Osteoblast (primary cell): ENCODE results near the gene TMTC3. TPM values are rescaled to one million over a fixed set of nuclear protein-coding genes. Genes with fewer than 3 reads are reported as not detected.

Experiments used
- DNase-seq: peaks from one replicate; pipeline ENCODE4 v3.0.0; 2011; ENCODE audit warnings: low spot score, mixed read lengths; ENCODE audit not compliant: insufficient read length; ENCODE audit errors: missing footprints
- H2AFZ ChIP-seq: 2 replicates; pipeline ENCODE4 v1.6.0; 2011; ENCODE audit warnings: mild to moderate bottlenecking, low read length
- H3K27ac ChIP-seq: 2 replicates; pipeline ENCODE4 v1.5.1; 2011; ENCODE audit warnings: mild to moderate bottlenecking, low read depth, low read length, moderate library complexity
- H3K27me3 ChIP-seq: 2 replicates; pipeline ENCODE4 v1.6.0; 2012; ENCODE audit warnings: mild to moderate bottlenecking, control low read depth, inconsistent platforms, low read length, moderate library complexity; ENCODE audit not compliant: insufficient read depth
- H3K36me3 ChIP-seq: 2 replicates; pipeline ENCODE4 v1.5.1; 2011; ENCODE audit warnings: mild to moderate bottlenecking, low read length, control low read depth, moderate library complexity; ENCODE audit not compliant: insufficient read depth
- H3K4me1 ChIP-seq: 2 replicates; pipeline ENCODE4 v1.5.1; 2011; ENCODE audit warnings: mild to moderate bottlenecking, low read length, control low read depth, moderate library complexity; ENCODE audit not compliant: insufficient read depth
- H3K4me2 ChIP-seq: 2 replicates; pipeline ENCODE4 v1.6.0; 2011; ENCODE audit warnings: mild to moderate bottlenecking, low read length; ENCODE audit not compliant: insufficient read depth
- H3K4me3 ChIP-seq: fragments of 200-600 bp; sonication (generic); 3 replicates; pipeline ENCODE4 v1.5.1; 2012; ENCODE audit warnings: mild to moderate bottlenecking, low read length, inconsistent platforms; ENCODE audit not compliant: insufficient read depth
- H3K79me2 ChIP-seq: 2 replicates; pipeline ENCODE4 v1.6.0; 2012; ENCODE audit warnings: mild to moderate bottlenecking, low read length, control low read depth, inconsistent platforms; ENCODE audit not compliant: insufficient read depth
- H3K9me3 ChIP-seq: 2 replicates; pipeline ENCODE4 v1.5.1; 2011; ENCODE audit warnings: low read depth, low read length, control low read depth
- H4K20me1 ChIP-seq: 2 replicates; pipeline ENCODE4 v1.6.0; 2012; ENCODE audit warnings: mild to moderate bottlenecking, low read length, control low read depth; ENCODE audit not compliant: insufficient read depth
- total RNA-seq: library from RNA; depleted of rRNA; stranded (reverse); fragments of >200 nt; gene quantifications from 2 replicates; pipeline ENCODE4 v1.2.3, GENCODE V29; 2012
- TF ChIP-seq, protein P1 (sequence below): IDR thresholded peaks from 2 replicates; pipeline ENCODE4 v1.5.1; 2011; ENCODE audit warnings: mild to moderate bottlenecking, low read depth, low read length, moderate library complexity; ENCODE audit errors: extremely low read depth

TMTC3 gene
- total RNA-seq, 1 donor, result 46.3 TPM

DNA sequence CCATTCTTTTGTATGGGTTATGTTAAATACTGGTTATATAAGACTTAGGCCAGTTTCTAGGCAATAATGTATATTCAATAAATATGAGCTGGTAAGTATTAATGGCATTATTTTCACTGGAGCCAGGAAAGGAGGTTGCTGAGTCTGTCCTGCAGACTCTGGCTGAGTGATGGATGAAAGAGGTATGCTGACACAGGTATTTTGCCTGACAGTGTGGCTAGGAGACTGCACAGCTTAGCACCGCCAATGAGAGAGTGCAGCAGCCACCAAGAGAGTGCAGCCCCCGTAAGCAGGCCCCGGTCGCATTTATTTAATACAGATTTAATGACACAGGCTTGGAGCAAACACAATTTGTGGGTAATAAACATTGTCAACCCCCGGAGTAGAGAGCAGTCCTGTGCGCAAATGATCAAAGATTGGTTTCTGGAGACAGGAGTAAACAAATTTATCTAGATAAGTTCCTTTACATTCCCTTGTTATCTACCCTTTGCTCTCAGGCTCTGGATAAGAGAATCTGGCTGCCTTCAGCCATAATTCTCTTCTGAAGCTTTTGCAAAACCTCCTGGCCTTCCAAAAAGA, 37.4 kb downstream of the TMTC3 start:
- Histone ChIP-seq H3K9me3 (no peaks in the 10 kb centered on the region), H4K20me1 (no peaks in the 10 kb centered on the region), H3K27me3 (no peaks in the 10 kb centered on the region), H3K36me3 (peaks cover 12% of the 10 kb centered on the region), H3K79me2 (no peaks in the 10 kb centered on the region), H3K27ac (no peak overlapping the region), H3K4me3 (no peak overlapping the region), H2AFZ (no peak overlapping the region), H3K4me2 (no peak overlapping the region), H3K4me1 (no peaks in the 10 kb centered on the region)
- TF ChIP-seq, protein P1, sequence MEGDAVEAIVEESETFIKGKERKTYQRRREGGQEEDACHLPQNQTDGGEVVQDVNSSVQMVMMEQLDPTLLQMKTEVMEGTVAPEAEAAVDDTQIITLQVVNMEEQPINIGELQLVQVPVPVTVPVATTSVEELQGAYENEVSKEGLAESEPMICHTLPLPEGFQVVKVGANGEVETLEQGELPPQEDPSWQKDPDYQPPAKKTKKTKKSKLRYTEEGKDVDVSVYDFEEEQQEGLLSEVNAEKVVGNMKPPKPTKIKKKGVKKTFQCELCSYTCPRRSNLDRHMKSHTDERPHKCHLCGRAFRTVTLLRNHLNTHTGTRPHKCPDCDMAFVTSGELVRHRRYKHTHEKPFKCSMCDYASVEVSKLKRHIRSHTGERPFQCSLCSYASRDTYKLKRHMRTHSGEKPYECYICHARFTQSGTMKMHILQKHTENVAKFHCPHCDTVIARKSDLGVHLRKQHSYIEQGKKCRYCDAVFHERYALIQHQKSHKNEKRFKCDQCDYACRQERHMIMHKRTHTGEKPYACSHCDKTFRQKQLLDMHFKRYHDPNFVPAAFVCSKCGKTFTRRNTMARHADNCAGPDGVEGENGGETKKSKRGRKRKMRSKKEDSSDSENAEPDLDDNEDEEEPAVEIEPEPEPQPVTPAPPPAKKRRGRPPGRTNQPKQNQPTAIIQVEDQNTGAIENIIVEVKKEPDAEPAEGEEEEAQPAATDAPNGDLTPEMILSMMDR, result no peak
- DNase-seq, result no peak

DNA sequence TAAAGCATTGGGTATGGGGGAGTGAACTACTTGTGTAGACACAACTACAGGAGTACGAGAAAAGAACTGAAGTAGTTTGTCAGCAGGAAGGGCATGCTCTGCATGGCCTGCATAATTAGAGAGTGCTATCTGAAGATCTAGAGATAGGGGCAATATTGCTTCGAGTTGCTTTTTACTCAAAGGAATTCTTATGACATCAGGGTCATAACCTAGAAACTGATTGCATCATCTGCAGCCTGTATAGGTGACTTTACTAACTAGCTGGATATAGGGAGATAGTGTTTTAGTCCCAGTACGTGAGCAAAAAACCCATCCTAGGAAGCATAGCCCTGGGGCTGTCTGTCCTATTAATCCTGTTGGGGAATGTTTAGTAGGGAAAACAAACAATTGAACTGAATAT, 39.8 kb downstream of the TMTC3 start:
- peaks cover 5% of the 10 kb centered on the region for H3K4me1 ChIP-seq
- H2AFZ ChIP-seq, result no peak overlapping the region
- peaks cover 3% of the 10 kb centered on the region for H3K36me3 ChIP-seq
- H3K79me2 ChIP-seq, result no peaks in the 10 kb centered on the region
- no peak overlapping the region for H3K27ac ChIP-seq
- H3K4me3 ChIP-seq, result no peak overlapping the region
- DNase-seq, result no peak
- TF ChIP-seq, protein P1, result no peak
- H3K4me2 ChIP-seq, result no peak overlapping the region
- H3K9me3 ChIP-seq, result no peaks in the 10 kb centered on the region
- no peaks in the 10 kb centered on the region for H4K20me1 ChIP-seq
- H3K27me3 ChIP-seq, result no peaks in the 10 kb centered on the region

- no peak for DNase-seq
- H3K4me2 ChIP-seq, result no peak overlapping the region
- no peaks in the 10 kb centered on the region for H4K20me1 ChIP-seq
- H2AFZ ChIP-seq, result no peak overlapping the region
- no peaks in the 10 kb centered on the region for H3K79me2 ChIP-seq
- H3K27ac ChIP-seq, result no peak overlapping the region
- no peaks in the 10 kb centered on the region for H3K27me3 ChIP-seq
- H3K4me1 ChIP-seq, result peaks cover 5% of the 10 kb centered on the region
- no peak overlapping the region for H3K4me3 ChIP-seq
- H3K9me3 ChIP-seq, result no peaks in the 10 kb centered on the region
- TF ChIP-seq, protein P1, result no peak
- peaks cover 3% of the 10 kb centered on the region for H3K36me3 ChIP-seq
Observed at GRCh38 chr12:88182416-88182815, 40.3 kb downstream of the TMTC3 start.

- no peak overlapping the region for H3K27ac ChIP-seq
- no peaks in the 10 kb centered on the region for H4K20me1 ChIP-seq
- no peaks in the 10 kb centered on the region for H3K9me3 ChIP-seq
- peaks cover 3% of the 10 kb centered on the region for H3K36me3 ChIP-seq
- no peak overlapping the region for H2AFZ ChIP-seq
- peaks cover 10% of the 10 kb centered on the region for H3K4me1 ChIP-seq
- TF ChIP-seq, protein P1, result no peak
- H3K4me3 ChIP-seq, result no peak overlapping the region
- H3K79me2 ChIP-seq, result no peaks in the 10 kb centered on the region
- no peaks in the 10 kb centered on the region for H3K27me3 ChIP-seq
- DNase-seq, result no peak
- no peak overlapping the region for H3K4me2 ChIP-seq
Observed at GRCh38 chr12:88184196-88184595, 42.1 kb downstream of the TMTC3 start.
